ENCODE measurements around the gene KRTAP9-7.

Gene KRTAP9-7

GRCh38 chr17:41271858-41272257 lies 3.6 kb upstream of the KRTAP9-7 start:
- no peak for DNase-seq (ENCODE audit: low spot score)

GRCh38 chr17:41278176-41278955 lies 2.9 kb downstream of the KRTAP9-7 start:
- DNase-seq (ENCODE audit: low spot score) = no peak

- DNase-seq (ENCODE audit: low spot score) = no peak
Measured at GRCh38 chr17:41284043-41284442, 8.5 kb downstream of the KRTAP9-7 start.

GRCh38 chr17:41284546-41284945 lies 9.0 kb downstream of the KRTAP9-7 start:
- no peak for DNase-seq (ENCODE audit: low spot score)

GRCh38 chr17:41287050-41287449 lies 11.6 kb downstream of the KRTAP9-7 start:
- DNase-seq (ENCODE audit: low spot score) = no peak

GRCh38 chr17:41294016-41294415 lies 18.5 kb downstream of the KRTAP9-7 start:
- DNase-seq (ENCODE audit: low spot score) = no peak

- DNase-seq (ENCODE audit: low spot score) = no peak
Measured at GRCh38 chr17:41296846-41297245, 21.3 kb downstream of the KRTAP9-7 start.

GRCh38 chr17:41298458-41299135 lies 23.1 kb downstream of the KRTAP9-7 start:
- no peak for DNase-seq (ENCODE audit: low spot score)

- DNase-seq (ENCODE audit: low spot score) = no peak
Measured at GRCh38 chr17:41301204-41301790, 25.8 kb downstream of the KRTAP9-7 start.

GRCh38 chr17:41301916-41302901 lies 26.7 kb downstream of the KRTAP9-7 start, which contains the start of gene KRTAP29-1:
KRTAP29-1 (minus strand) TSS chr17:41302851; CDS start chr17:41302851, 0 bp downstream.
- DNase-seq (ENCODE audit: low spot score) = no peak

GRCh38 chr17:41302981-41303380 lies 27.5 kb downstream of the KRTAP9-7 start:
- no peak for DNase-seq (ENCODE audit: low spot score)

- DNase-seq (ENCODE audit: low spot score) = no peak
Measured at GRCh38 chr17:41304091-41304490, 28.6 kb downstream of the KRTAP9-7 start.

GRCh38 chr17:41307647-41308046 lies 32.1 kb downstream of the KRTAP9-7 start:
- DNase-seq (ENCODE audit: low spot score) = no peak

GRCh38 chr17:41308251-41308917 lies 32.9 kb downstream of the KRTAP9-7 start:
- no peak for DNase-seq (ENCODE audit: low spot score)

GRCh38 chr17:41308918-41309359 lies 33.4 kb downstream of the KRTAP9-7 start, which contains the start of gene KRTAP16-1:
KRTAP16-1 (minus strand) TSS chr17:41309309; CDS start chr17:41309253, 56 bp downstream.
- no peak for DNase-seq (ENCODE audit: low spot score)

- no peak for DNase-seq (ENCODE audit: low spot score)
Measured at GRCh38 chr17:41311111-41311510, 35.6 kb downstream of the KRTAP9-7 start.

GRCh38 chr17:41315204-41315794 lies 39.8 kb downstream of the KRTAP9-7 start, which contains the start of gene KRTAP17-1:
KRTAP17-1 (minus strand) TSS chr17:41315710; CDS start chr17:41315650, 60 bp downstream.
- no peak for DNase-seq (ENCODE audit: low spot score)

GRCh38 chr17:41315814-41316445 lies 40.4 kb downstream of the KRTAP9-7 start:
- no peak for DNase-seq (ENCODE audit: low spot score)

- DNase-seq (ENCODE audit: low spot score) = no peak
Measured at GRCh38 chr17:41318231-41318630, 42.7 kb downstream of the KRTAP9-7 start.
